Measurements from ENCODE around the gene DET1. TPM values are rescaled to one million over a fixed set of nuclear protein-coding genes. Genes with fewer than 3 reads are reported as not detected.

Gene DET1
- 4.9 to 7.3 TPM (median 6.2 TPM) in 5 replicates for total RNA-seq (2022; extraction: Qiagen RNA extraction; ENCODE audit: low read depth)

DNA sequence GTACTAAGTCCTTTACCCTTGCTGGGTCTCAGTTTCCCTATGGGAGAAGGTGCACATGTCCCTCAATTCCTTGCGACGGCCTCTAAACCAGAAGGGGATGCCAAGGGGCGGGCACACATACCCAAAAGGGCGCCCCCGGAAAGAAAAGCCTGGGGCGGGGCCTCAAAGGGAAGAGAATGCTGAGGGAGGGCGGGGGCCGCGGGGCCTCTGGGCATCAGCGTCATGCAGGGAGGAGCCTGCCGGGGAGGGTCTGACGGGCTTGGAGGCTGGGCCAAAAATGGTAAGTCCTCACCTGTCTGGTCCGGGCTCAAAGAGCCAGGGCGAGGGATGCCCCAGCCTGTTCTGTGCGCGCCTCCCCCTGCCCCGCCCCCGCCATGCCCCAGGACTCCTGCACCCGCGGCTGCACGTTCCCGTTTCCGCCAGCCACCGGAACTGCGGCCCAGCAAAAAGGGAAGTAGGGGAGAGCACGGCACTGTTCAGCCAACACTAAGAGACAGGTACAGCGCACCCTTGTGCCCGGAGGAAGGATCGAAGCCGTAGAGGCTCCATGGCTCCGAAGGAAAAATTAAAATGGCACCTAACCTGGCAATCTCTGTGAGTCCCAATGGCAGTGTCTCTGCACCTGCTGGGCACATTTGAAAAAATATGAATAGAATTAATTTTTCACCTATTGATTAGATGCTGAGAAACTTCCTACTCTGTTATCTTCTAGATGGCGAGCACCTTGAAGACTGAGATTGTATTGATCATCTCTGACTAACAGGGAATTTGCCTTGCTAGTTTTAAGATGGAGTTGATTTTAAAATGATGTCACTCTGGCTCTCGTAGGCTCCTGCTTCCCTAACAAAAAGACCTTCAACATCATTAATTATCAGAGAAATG, at the start of gene DET1:
Gene DET1 (minus strand): TSS at position 434 of the 882 bp plus-strand sequence. CDS start 14,976 bp downstream, outside the sequence.

GRCh38 chr15:88467073-88467934, 79.2 kb downstream of the DET1 start, which contains the start of the genes MRPL46 and MRPS11:
Gene MRPL46 (minus strand): TSS chr15:88467388. CDS start chr15:88467377, 11 bp downstream.
Gene MRPS11 (plus strand): TSS chr15:88467708. CDS start chr15:88467718, 10 bp downstream.

Other genes with a start within 250 kb of the DET1 start
- gene MRPL46, start 79.3 kb downstream of the DET1 start, total RNA-seq (2022; extraction: Qiagen RNA extraction; ENCODE audit: low read depth) = 50.2 to 64.7 TPM (median 62.6 TPM) in 5 replicates
- 104 to 121 TPM (median 118 TPM) in 5 replicates for gene MRPS11, start 79.0 kb downstream of the DET1 start, total RNA-seq (2022; extraction: Qiagen RNA extraction; ENCODE audit: low read depth)
- 80.2 to 111 TPM (median 94.3 TPM) in 5 replicates for gene AEN, start 74.7 kb upstream of the DET1 start, total RNA-seq (2022; extraction: Qiagen RNA extraction; ENCODE audit: low read depth)
- 38.7 to 47.1 TPM (median 41.0 TPM) in 5 replicates for gene ISG20, start 92.3 kb upstream of the DET1 start, total RNA-seq (2022; extraction: Qiagen RNA extraction; ENCODE audit: low read depth)